Transverse colon (tissue), 3 donors: ENCODE results near the gene SAMHD1.

Source experiments
- CTCF ChIP-seq, 5 experiments: fragments of 200-600 bp in 3 of 5; fragments of 450-650 bp in 2 of 5; sonication (generic) in 3 of 5; IDR thresholded peaks; 1 replicate in 2 of 5; 2 replicates in 3 of 5; pipeline ENCODE4 v1.5.1; 2016 to 2017; ENCODE audit warnings: antibody characterized with exemption in 5 of 5, inconsistent platforms in 3 of 5, mild to moderate bottlenecking in 2 of 5, moderate library complexity in 1 of 5
- EP300 ChIP-seq: sonication (generic); formaldehyde crosslinking; IDR thresholded peaks from one replicate; pipeline ENCODE4 v1.6.1; 2017; ENCODE audit warnings: antibody characterized with exemption, low read depth
- POLR2A ChIP-seq: fragments of 450-650 bp; IDR thresholded peaks from one replicate; pipeline ENCODE4 v1.6.1; 2016; ENCODE audit warnings: antibody characterized with exemption, mild to moderate bottlenecking, moderate library complexity

DNA sequence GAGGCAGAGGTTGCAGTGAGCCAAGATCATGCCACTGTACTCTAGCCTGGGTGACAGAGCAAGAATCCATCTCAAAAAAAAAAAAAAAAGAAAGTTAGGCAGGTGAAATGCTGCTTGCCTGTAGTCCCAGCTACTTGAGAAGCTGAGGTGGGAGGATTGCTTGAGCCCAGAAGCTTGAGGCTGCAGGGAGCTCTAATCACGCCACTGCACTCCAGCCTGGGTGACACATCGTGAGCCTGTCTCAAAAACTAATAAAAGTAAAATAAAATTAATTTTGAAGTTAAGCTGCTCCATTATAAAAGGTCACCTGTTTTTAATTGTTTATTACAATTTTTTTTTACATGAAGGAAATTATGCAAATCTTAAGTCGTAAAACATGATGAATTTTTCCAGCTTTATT, 23.2 kb upstream of the SAMHD1 start:
- no peak for TF ChIP-seq CTCF (IDR thresholded peaks at IDR 0.05)
- TF ChIP-seq POLR2A, result no peak
- TF ChIP-seq EP300, result no peak
